HepG2 (cell line): ENCODE results near the gene CERS6. TPM values are rescaled to one million over a fixed set of nuclear protein-coding genes. Genes with fewer than 3 reads are reported as not detected.

Source experiments
- MIER3 ChIP-seq: IDR thresholded peaks from 2 replicates; pipeline ENCODE4 v1.6.1; 2016; ENCODE audit warnings: missing compliant biosample characterization, borderline replicate concordance
- NCOA5 ChIP-seq: sonication (generic); formaldehyde crosslinking; IDR thresholded peaks from 2 replicates; pipeline ENCODE4 v1.4.0; 2020; ENCODE audit warnings: missing genetic modification reagents
- ONECUT2 ChIP-seq: sonication (generic); formaldehyde crosslinking; IDR thresholded peaks from 2 replicates; pipeline ENCODE4 v1.4.0; 2020; ENCODE audit warnings: missing genetic modification reagents
- SALL1 ChIP-seq: sonication (generic); formaldehyde crosslinking; IDR thresholded peaks from 2 replicates; pipeline ENCODE4 v1.8.0; 2022; ENCODE audit warnings: mild to moderate bottlenecking, missing genetic modification reagents
- SATB2 ChIP-seq: sonication (generic); formaldehyde crosslinking; IDR thresholded peaks from 2 replicates; pipeline ENCODE4 v1.5.0; 2020; ENCODE audit warnings: missing genetic modification reagents
- TBP ChIP-seq: sonication (generic); formaldehyde crosslinking; IDR thresholded peaks from 2 replicates; pipeline ENCODE4 v1.5.0; 2020; ENCODE audit warnings: missing genetic modification reagents
- ZFP37 ChIP-seq: sonication (generic); formaldehyde crosslinking; IDR thresholded peaks from 2 replicates; pipeline ENCODE4 v1.4.0; 2020; ENCODE audit warnings: missing genetic modification reagents, borderline replicate concordance
- ZNF224 ChIP-seq: sonication (generic); formaldehyde crosslinking; IDR thresholded peaks from 2 replicates; pipeline ENCODE4 v1.5.0; 2020; ENCODE audit warnings: mild to moderate bottlenecking, missing genetic modification reagents
- ZNF367 ChIP-seq: sonication (generic); formaldehyde crosslinking; IDR thresholded peaks from 2 replicates; pipeline ENCODE4 v1.4.0; 2020; ENCODE audit warnings: missing genetic modification reagents, borderline replicate concordance
- ZNF430 ChIP-seq: sonication (generic); formaldehyde crosslinking; IDR thresholded peaks from 2 replicates; pipeline ENCODE4 v1.9.0; 2021; ENCODE audit warnings: mild to moderate bottlenecking, missing genetic modification reagents
- polyA plus RNA-seq, 8 experiments: library from polyadenylated mRNA; depleted of rRNA in 3 of 8; stranded (reverse) in 7 of 8; unstranded in 1 of 8; fragments of >200 nt; fragmentation: Illumina TruSeq in 4 of 8; extraction: Trizol in 4 of 8; gene quantifications; 2 replicates each; pipeline versions ENCODE4 v1.2.1 to v1.2.3, GENCODE V29; 2011 to 2016; ENCODE audit warnings: low read depth in 4 of 8, missing spikeins in 1 of 8, mixed read lengths in 1 of 8; ENCODE audit not compliant: insufficient read depth in 1 of 8
- total RNA-seq, 5 experiments: library from RNA; depleted of rRNA; stranded (reverse); fragments of >200 nt; fragmentation: Illumina TruSeq; extraction: Trizol; gene quantifications; 2 replicates each; pipeline ENCODE4 v1.2.3, GENCODE V29; 2016; ENCODE audit warnings: low read depth in 1 of 5
- TF ChIP-seq, protein P1 (sequence below): IDR thresholded peaks from 2 replicates; pipeline ENCODE4 v1.6.1; 2018; ENCODE audit warnings: missing genetic modification reagents
- TF ChIP-seq, protein P2 (sequence below): IDR thresholded peaks from 2 replicates; pipeline ENCODE4 v1.6.1; 2016; ENCODE audit warnings: control low read depth
- TF ChIP-seq, protein P3 (sequence below): sonication (generic); formaldehyde crosslinking; IDR thresholded peaks from 2 replicates; pipeline ENCODE4 v1.9.0; 2021; ENCODE audit warnings: missing genetic modification reagents, borderline replicate concordance
- TF ChIP-seq, protein P4 (sequence below): sonication (generic); formaldehyde crosslinking; IDR thresholded peaks from 2 replicates; pipeline ENCODE4 v1.4.0; 2020; ENCODE audit warnings: missing genetic modification reagents
- TF ChIP-seq, protein P5 (sequence below), 2 experiments: sonication (generic) in 1 of 2; formaldehyde crosslinking in 1 of 2; IDR thresholded peaks; 2 replicates each; pipeline versions ENCODE4 v1.4.0 to v1.6.1; 2018 to 2020; ENCODE audit warnings: missing genetic modification reagents in 2 of 2, borderline replicate concordance in 1 of 2, low read depth in 1 of 2, mild to moderate bottlenecking in 1 of 2, missing biosample characterization in 1 of 2

Gene CERS6
- total and polyA plus RNA-seq, 2 of the 13 experiments (the other 11 are each of a cell fraction or from before 2014, with no cell fraction given) = 10.1 to 20.3 TPM

DNA sequence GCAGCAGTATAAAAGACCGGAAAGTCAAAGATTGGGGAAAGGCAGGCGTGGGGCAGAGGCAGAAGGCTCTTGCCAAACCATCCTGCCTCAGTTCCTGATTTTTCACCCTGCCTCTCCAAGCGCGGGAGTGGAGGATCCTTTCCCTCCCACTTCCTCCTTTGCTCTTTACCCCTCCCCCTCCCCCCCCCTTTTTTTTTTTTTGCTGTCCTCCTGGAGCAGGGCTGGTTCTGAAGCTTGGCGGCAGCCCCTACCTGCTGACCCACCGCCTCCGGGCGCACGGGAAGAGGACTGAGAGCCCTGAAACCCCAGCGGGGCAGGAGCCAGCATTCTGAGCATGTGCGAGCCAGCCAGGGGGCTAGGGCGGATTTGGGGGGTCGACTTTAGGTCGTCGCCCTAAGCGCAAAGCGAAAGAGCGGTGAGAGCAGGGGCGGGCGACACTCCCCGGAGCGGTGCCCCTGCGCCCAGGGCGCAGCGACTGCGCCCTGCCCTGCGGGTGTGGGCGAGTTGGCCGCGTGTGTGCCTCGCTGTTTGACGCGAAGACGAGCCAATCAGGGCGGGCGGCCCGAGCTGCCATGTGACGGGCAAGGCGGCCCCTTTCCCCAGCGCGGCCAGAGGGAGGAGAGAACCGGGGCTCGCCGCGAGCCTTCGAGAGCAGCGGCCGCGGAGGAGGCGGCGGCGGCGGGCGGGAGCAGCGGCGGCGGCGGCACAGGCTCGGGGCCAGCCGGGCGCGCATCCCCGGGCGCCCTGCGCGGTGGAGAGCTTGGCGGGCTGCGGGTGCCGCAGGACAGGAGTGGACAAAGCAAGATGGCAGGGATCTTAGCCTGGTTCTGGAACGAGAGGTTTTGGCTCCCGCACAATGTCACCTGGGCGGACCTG, at the start of gene CERS6 (continued):
- TF ChIP-seq ZNF224 (CRISPR knock-in tag) = peak; percentile 97
- TF ChIP-seq, protein P1, sequence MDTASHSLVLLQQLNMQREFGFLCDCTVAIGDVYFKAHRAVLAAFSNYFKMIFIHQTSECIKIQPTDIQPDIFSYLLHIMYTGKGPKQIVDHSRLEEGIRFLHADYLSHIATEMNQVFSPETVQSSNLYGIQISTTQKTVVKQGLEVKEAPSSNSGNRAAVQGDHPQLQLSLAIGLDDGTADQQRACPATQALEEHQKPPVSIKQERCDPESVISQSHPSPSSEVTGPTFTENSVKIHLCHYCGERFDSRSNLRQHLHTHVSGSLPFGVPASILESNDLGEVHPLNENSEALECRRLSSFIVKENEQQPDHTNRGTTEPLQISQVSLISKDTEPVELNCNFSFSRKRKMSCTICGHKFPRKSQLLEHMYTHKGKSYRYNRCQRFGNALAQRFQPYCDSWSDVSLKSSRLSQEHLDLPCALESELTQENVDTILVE (CRISPR knock-in tag) = 0 out of 2 replicates have a peak, but pooled peaks have one; percentile 41
- TF ChIP-seq MIER3 (CRISPR knock-in tag) = peak; percentile 85
- TF ChIP-seq, protein P2, sequence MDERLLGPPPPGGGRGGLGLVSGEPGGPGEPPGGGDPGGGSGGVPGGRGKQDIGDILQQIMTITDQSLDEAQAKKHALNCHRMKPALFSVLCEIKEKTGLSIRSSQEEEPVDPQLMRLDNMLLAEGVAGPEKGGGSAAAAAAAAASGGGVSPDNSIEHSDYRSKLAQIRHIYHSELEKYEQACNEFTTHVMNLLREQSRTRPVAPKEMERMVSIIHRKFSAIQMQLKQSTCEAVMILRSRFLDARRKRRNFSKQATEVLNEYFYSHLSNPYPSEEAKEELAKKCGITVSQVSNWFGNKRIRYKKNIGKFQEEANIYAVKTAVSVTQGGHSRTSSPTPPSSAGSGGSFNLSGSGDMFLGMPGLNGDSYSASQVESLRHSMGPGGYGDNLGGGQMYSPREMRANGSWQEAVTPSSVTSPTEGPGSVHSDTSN = peak; percentile 88
- TF ChIP-seq SALL1 = peak; percentile 99
- TF ChIP-seq ONECUT2 = peak; percentile 68; the same call in 1 of the 2 replicates
- no peak for TF ChIP-seq NCOA5
- peak; percentile 99 for TF ChIP-seq ZNF430 (CRISPR knock-in tag)
- peak; percentile 95; the same call in 1 of the 2 replicates for TF ChIP-seq ZFP37
- TF ChIP-seq ZNF367 (CRISPR knock-in tag) = peak; percentile 95; the same call in 1 of the 2 replicates
- TF ChIP-seq SATB2 = peak; percentile 94
- no peak for TF ChIP-seq TBP (CRISPR knock-in tag)
- TF ChIP-seq, protein P3, sequence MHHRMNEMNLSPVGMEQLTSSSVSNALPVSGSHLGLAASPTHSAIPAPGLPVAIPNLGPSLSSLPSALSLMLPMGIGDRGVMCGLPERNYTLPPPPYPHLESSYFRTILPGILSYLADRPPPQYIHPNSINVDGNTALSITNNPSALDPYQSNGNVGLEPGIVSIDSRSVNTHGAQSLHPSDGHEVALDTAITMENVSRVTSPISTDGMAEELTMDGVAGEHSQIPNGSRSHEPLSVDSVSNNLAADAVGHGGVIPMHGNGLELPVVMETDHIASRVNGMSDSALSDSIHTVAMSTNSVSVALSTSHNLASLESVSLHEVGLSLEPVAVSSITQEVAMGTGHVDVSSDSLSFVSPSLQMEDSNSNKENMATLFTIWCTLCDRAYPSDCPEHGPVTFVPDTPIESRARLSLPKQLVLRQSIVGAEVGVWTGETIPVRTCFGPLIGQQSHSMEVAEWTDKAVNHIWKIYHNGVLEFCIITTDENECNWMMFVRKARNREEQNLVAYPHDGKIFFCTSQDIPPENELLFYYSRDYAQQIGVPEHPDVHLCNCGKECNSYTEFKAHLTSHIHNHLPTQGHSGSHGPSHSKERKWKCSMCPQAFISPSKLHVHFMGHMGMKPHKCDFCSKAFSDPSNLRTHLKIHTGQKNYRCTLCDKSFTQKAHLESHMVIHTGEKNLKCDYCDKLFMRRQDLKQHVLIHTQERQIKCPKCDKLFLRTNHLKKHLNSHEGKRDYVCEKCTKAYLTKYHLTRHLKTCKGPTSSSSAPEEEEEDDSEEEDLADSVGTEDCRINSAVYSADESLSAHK (CRISPR knock-in tag) = peak; percentile 50; the same call in 1 of the 2 replicates
- TF ChIP-seq, protein P4, sequence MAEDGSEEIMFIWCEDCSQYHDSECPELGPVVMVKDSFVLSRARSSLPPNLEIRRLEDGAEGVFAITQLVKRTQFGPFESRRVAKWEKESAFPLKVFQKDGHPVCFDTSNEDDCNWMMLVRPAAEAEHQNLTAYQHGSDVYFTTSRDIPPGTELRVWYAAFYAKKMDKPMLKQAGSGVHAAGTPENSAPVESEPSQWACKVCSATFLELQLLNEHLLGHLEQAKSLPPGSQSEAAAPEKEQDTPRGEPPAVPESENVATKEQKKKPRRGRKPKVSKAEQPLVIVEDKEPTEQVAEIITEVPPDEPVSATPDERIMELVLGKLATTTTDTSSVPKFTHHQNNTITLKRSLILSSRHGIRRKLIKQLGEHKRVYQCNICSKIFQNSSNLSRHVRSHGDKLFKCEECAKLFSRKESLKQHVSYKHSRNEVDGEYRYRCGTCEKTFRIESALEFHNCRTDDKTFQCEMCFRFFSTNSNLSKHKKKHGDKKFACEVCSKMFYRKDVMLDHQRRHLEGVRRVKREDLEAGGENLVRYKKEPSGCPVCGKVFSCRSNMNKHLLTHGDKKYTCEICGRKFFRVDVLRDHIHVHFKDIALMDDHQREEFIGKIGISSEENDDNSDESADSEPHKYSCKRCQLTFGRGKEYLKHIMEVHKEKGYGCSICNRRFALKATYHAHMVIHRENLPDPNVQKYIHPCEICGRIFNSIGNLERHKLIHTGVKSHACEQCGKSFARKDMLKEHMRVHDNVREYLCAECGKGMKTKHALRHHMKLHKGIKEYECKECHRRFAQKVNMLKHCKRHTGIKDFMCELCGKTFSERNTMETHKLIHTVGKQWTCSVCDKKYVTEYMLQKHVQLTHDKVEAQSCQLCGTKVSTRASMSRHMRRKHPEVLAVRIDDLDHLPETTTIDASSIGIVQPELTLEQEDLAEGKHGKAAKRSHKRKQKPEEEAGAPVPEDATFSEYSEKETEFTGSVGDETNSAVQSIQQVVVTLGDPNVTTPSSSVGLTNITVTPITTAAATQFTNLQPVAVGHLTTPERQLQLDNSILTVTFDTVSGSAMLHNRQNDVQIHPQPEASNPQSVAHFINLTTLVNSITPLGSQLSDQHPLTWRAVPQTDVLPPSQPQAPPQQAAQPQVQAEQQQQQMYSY (CRISPR knock-in tag) = peak; percentile 47; the same call in 1 of the 2 replicates
- TF ChIP-seq, protein P5, sequence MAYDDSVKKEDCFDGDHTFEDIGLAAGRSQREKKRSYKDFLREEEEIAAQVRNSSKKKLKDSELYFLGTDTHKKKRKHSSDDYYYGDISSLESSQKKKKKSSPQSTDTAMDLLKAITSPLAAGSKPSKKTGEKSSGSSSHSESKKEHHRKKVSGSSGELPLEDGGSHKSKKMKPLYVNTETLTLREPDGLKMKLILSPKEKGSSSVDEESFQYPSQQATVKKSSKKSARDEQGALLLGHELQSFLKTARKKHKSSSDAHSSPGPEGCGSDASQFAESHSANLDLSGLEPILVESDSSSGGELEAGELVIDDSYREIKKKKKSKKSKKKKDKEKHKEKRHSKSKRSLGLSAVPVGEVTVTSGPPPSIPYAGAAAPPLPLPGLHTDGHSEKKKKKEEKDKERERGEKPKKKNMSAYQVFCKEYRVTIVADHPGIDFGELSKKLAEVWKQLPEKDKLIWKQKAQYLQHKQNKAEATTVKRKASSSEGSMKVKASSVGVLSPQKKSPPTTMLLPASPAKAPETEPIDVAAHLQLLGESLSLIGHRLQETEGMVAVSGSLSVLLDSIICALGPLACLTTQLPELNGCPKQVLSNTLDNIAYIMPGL (CRISPR knock-in tag; IDR thresholded peaks at IDR 0.05; ENCODE audit: borderline replicate concordance in 1 of 2, low read depth in 1 of 2) = peak in 1 of 2 experiments; percentile 78; a peak in 3 of 4 replicates
